WERI-Rb-1 (cell line): ENCODE measurements around the gene TBC1D2.
"Not testable (repeated sequence)": the region's sequence is repeated elsewhere in the genome, so short reads cannot be mapped to it uniquely, and the experiment has no call there.

Experiments used
- DNase-seq: peaks from one replicate; pipeline ENCODE4 v3.0.0-alpha.2; 2020
- H3K27ac ChIP-seq: fragments of 250-450 bp; sonication (Bioruptor Pico); 2 replicates; pipeline ENCODE4 v1.5.1; 2020; ENCODE audit warnings: mild to moderate bottlenecking, moderate library complexity
- H3K27me3 ChIP-seq: fragments of 250-450 bp; sonication (Bioruptor Pico); 2 replicates; pipeline ENCODE4 v1.5.1; 2021; ENCODE audit warnings: mild to moderate bottlenecking, low read depth, moderate library complexity; ENCODE audit not compliant: insufficient read depth, severe bottlenecking
- H3K36me3 ChIP-seq: fragments of 250-450 bp; sonication (Bioruptor Pico); 2 replicates; pipeline ENCODE4 v1.5.1; 2020; ENCODE audit warnings: mild to moderate bottlenecking, moderate library complexity
- H3K4me3 ChIP-seq: 2 replicates; pipeline ENCODE4 v1.5.1; 2011; ENCODE audit warnings: low read depth, mild to moderate bottlenecking, control low read depth, low read length
- H3K9me3 ChIP-seq: fragments of 250-450 bp; sonication (Bioruptor Pico); 2 replicates; pipeline ENCODE4 v1.5.1; 2021; ENCODE audit warnings: mild to moderate bottlenecking, moderate library complexity; ENCODE audit not compliant: severe bottlenecking
- TF ChIP-seq, protein P1 (sequence below): IDR thresholded peaks from 2 replicates; pipeline ENCODE4 v1.5.1; 2011; ENCODE audit warnings: low read depth, mild to moderate bottlenecking, control low read depth, inconsistent platforms, low read length

TBC1D2 gene

DNA sequence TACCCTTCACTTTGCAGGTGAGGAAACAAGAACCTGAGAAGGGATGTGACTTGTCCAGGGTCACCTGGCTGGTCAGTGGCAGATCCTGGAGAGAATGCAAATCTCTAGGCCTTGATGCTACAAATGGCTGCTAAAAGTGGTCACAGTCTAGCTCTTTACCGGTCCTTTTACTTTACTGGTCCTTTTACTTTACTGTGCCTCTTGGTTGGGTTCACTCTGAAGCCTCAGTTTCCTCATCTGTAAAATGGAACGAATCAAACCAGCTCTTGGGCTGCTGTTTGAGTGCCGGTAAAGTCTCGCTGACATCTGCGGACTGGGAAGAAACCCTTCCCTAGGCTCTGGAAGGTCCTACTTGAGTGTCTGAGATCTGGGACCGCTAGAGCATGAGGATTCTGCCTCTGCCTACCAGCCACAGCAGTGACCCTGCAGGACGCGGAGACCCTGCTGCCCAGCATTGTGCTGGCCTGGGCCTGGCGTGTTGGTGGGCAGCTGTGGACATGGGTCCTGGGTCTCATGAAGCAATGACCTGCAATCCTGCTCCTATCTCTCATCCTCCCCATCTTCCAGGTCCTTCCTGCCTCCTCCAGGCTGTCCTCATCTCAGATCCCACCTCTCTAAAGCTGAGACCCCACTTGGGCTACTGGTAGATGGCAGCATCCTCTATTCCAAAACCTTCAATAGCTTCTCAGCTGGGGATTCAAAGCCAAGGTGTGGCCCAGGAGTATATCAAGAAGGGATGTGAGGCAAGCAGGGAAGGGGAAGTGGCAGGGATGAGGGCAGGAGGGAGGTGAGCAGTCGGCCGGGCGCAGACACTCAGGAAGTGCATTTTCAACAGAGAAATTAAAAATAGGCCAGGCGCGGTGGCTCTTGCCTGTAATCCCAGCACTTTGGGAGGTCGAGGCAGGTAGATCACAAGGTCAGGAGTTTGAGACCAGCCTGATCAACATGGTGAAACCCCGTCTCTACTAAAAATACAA, 76.3 kb downstream of the TBC1D2 start:
- no peak overlapping the region for H3K27ac ChIP-seq
- peaks cover 4% of the 10 kb centered on the region for H3K36me3 ChIP-seq

DNA sequence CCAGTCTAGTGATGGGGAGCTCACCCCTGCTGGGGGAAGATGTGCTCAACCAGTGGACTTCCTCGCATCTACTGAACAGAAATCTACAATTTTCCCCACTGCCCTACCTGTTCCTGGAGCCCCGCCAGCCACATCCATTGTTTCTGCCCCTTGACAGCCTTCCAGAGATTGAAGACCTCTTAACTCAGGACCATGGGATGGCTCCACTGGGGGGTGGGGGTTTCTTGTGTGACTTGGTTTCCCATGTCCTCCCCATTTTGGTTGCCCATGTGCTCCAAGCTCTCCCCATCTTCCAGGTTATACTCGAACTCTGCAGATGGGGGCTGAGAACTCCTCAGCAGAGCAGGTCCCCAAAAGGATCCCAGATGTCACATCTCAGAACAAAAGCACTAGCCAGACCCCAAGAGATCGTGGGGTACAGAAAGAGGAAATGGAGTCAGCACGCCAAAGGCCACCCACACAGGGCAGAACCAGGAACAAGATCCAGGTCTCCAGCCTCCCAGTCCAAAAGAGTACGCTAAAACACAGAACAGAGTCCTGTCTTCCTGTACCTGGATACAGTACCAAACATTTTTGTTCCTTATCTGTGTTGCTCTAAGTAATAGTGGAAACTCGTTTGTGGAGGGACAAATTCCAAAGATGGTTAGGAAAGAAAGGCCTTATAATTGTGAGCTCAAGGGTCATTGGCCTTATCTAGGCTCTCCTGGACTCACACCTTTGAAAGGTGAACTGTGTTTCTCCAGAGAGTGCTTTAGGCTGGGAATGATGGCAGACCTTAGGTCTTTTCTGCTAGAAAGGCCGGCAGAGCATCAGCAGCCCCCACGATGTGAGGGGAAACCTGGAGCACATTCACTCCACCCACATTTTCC, 78.8 kb downstream of the TBC1D2 start:
- Histone ChIP-seq H3K9me3 (no peaks in the 10 kb centered on the region), H3K27ac (no peak overlapping the region), H3K36me3 (peaks cover 4% of the 10 kb centered on the region), H3K27me3 (no peaks in the 10 kb centered on the region), H3K4me3 (no peak overlapping the region)
- no peak for DNase-seq
- TF ChIP-seq, protein P1, sequence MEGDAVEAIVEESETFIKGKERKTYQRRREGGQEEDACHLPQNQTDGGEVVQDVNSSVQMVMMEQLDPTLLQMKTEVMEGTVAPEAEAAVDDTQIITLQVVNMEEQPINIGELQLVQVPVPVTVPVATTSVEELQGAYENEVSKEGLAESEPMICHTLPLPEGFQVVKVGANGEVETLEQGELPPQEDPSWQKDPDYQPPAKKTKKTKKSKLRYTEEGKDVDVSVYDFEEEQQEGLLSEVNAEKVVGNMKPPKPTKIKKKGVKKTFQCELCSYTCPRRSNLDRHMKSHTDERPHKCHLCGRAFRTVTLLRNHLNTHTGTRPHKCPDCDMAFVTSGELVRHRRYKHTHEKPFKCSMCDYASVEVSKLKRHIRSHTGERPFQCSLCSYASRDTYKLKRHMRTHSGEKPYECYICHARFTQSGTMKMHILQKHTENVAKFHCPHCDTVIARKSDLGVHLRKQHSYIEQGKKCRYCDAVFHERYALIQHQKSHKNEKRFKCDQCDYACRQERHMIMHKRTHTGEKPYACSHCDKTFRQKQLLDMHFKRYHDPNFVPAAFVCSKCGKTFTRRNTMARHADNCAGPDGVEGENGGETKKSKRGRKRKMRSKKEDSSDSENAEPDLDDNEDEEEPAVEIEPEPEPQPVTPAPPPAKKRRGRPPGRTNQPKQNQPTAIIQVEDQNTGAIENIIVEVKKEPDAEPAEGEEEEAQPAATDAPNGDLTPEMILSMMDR = no peak

More for the DNA sequence above, 76.3 kb downstream of the TBC1D2 start:
- no peak for DNase-seq
- H3K4me3 ChIP-seq = no peak overlapping the region
- no peaks in the 10 kb centered on the region for H3K27me3 ChIP-seq
- TF ChIP-seq, protein P1 = no peak
- no peaks in the 10 kb centered on the region for H3K9me3 ChIP-seq

DNA sequence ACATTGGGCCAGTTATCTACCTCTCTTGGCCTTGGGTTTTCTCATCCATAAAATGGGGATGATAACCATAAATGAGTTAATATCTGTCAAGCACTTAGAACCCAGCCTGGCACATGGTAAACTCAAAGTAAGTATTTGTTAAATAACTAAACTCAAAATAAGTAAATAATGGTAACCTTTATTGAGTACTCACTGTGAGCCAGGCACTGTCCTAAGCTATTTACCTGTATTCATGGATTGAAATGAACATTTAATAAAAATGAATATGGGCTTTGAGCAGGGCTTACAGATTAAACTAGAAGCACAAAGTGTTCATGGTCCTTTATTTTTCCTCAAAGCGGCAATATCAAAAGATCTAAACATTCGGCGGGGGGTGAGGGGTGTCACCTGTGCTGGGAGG, 79.7 kb downstream of the TBC1D2 start:
- Histone ChIP-seq H3K27ac (no peak overlapping the region), H3K9me3 (no peaks in the 10 kb centered on the region), H3K27me3 (no peaks in the 10 kb centered on the region), H3K4me3 (no peak overlapping the region), H3K36me3 (peaks cover 4% of the 10 kb centered on the region)
- DNase-seq = no peak
- TF ChIP-seq, protein P1 = no peak

DNA sequence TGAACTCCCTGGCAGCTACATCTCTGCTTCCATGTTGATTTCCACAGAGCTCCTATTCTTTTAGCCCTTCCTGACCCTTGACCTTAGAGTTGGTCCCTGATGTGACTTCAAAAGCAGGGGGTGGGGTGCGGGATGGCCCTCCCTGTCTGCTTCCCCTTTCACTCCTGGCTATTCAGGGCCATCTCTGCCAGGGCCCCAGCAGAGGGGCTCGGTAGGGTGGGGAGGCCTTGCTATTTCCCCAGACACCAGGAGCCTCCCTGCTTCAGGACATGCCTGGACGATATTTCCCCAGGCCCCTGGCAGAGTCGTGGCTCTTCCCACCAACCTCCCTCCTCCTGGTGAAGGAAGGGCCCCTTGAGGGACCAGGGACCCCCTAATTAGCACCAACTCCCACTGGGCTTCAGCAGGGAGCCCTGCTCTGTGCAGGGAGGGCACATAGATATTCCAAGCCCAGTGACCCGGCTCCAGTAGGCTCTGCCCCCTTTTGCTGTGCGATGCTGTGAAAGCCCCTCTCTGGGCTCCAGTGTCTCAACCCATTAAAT, 80.3 kb downstream of the TBC1D2 start:
- TF ChIP-seq, protein P1 = no peak
- Histone ChIP-seq H3K9me3 (no peaks in the 10 kb centered on the region), H3K27me3 (no peaks in the 10 kb centered on the region), H3K4me3 (no peak overlapping the region), H3K36me3 (peaks cover 4% of the 10 kb centered on the region), H3K27ac (peak overlapping the region; percentile 11; the same call in 1 of the 2 replicates)
- DNase-seq = no peak

DNA sequence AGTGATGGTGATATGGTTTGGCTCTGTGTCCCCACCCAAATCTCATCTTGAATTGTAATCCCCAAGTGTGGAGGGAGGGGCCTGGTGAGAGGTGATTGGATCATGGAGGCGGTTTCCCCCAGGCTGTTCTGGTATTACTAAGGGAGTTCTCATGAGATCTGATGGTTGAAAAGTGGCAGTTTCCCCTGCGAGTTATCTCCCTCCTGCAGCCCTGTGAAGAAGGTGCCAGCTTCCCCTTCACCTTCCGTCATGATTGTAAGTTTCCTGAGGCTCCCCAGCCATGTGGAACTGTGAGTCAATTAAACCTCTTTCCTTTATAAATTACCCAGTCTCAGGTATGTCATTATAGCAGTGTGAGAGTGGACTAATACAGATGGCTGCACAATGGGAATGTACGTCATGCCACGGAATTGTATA, 80.9 kb downstream of the TBC1D2 start:
- DNase-seq, H3K4me3 ChIP-seq, H3K27me3 ChIP-seq, H3K9me3 ChIP-seq, H3K36me3 ChIP-seq, H3K27ac ChIP-seq: not testable (repeated sequence)
